Brain microvascular endothelial cell (primary cell): Measurements from ENCODE around the gene COG1.

ENCODE experiments used
- DNase-seq: peaks from one replicate; pipeline ENCODE4 v3.0.0-alpha.2; 2020
- H3K27ac ChIP-seq: fragments of 250-450 bp; sonication (Bioruptor Pico); 2 replicates; pipeline ENCODE4 v1.5.1; 2020; ENCODE audit warnings: mild to moderate bottlenecking, moderate library complexity
- H3K27me3 ChIP-seq: fragments of 250-450 bp; sonication (Bioruptor Pico); replicated peaks from 2 replicates; pipeline ENCODE4 v1.5.1; 2020; ENCODE audit warnings: mild to moderate bottlenecking
- H3K36me3 ChIP-seq: fragments of 250-450 bp; sonication (Bioruptor Pico); replicated peaks from 2 replicates; pipeline ENCODE4 v1.5.1; 2020; ENCODE audit warnings: mild to moderate bottlenecking
- H3K4me3 ChIP-seq: 2 replicates; pipeline ENCODE4 v1.5.1; 2011; ENCODE audit warnings: low read depth, mild to moderate bottlenecking, control low read depth, low read length, moderate library complexity
- in situ Hi-C: cut with HindIII; loops from 2 replicates; pipeline ENCODE4 v1.10.0; 2017; ENCODE audit warnings: low sequenced_read_pairs, low pct_ligation_motif_present
- TF ChIP-seq, protein P1 (sequence below): IDR thresholded peaks from 2 replicates; pipeline ENCODE4 v1.5.1; 2011; ENCODE audit warnings: low read depth, mild to moderate bottlenecking, moderate library complexity, low read length, control low read depth, inconsistent platforms; ENCODE audit errors: missing control alignments

COG1 gene

DNA sequence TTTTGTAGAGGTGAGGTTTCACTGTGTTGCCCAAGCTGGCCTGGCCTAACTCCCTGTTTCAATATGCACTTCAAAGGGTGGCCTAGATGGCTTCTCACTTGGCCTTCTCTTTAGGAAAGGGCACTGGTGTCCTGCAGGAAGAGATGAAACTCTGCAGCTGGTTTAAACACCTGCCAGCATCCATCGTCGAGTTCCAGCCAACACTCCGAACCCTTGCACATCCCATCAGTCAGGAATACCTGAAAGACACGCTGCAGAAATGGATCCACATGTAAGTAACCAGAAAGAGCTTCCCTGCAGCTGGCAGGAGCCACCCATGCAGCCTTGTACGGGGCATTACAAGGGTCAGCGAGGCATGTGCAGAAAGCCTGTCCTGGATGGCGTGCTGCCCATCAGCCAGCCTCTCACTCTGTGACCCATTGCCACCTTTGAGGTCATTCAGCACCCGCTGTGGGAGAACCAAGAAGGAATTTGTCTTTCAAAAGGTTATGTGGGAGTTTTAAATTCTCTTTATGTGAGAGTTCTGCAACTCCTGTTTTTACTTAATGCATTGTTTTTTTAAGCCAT lies 7.0 kb downstream of the COG1 start:
- Histone ChIP-seq H3K4me3 (no peak overlapping the region), H3K27ac (no peak overlapping the region), H3K36me3 (peaks cover 72% of the 10 kb centered on the region), H3K27me3 (no peaks in the 10 kb centered on the region)
- in situ Hi-C loops = loop anchor here (25.0 kb wide), 1 partner anchor 213 kb away; no protein-coding TSS in a partner anchor
- no peak for DNase-seq
- TF ChIP-seq, protein P1, sequence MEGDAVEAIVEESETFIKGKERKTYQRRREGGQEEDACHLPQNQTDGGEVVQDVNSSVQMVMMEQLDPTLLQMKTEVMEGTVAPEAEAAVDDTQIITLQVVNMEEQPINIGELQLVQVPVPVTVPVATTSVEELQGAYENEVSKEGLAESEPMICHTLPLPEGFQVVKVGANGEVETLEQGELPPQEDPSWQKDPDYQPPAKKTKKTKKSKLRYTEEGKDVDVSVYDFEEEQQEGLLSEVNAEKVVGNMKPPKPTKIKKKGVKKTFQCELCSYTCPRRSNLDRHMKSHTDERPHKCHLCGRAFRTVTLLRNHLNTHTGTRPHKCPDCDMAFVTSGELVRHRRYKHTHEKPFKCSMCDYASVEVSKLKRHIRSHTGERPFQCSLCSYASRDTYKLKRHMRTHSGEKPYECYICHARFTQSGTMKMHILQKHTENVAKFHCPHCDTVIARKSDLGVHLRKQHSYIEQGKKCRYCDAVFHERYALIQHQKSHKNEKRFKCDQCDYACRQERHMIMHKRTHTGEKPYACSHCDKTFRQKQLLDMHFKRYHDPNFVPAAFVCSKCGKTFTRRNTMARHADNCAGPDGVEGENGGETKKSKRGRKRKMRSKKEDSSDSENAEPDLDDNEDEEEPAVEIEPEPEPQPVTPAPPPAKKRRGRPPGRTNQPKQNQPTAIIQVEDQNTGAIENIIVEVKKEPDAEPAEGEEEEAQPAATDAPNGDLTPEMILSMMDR = no peak

DNA sequence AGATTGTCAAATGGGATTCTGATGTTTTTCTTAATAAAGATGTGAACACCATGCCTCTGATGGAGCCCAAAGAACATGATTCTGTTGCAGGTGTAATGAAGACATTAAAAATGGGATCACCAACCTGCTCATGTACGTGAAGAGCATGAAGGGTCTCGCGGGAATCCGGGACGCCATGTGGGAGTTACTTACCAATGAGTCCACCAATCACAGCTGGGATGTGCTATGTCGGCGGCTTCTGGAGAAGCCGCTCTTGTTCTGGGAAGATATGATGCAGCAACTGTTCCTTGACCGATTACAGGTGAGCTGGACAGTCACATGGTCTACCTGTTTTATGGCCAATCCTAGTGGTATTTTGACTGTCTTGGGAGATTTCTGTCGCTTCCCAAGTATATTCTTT lies 7.6 kb downstream of the COG1 start:
- TF ChIP-seq, protein P1 = no peak
- H3K4me3 ChIP-seq = no peak overlapping the region
- in situ Hi-C loops = no loop called here
- H3K27me3 ChIP-seq = no peaks in the 10 kb centered on the region
- DNase-seq = no peak
- H3K27ac ChIP-seq = no peak overlapping the region
- H3K36me3 ChIP-seq = peaks cover 78% of the 10 kb centered on the region

DNA sequence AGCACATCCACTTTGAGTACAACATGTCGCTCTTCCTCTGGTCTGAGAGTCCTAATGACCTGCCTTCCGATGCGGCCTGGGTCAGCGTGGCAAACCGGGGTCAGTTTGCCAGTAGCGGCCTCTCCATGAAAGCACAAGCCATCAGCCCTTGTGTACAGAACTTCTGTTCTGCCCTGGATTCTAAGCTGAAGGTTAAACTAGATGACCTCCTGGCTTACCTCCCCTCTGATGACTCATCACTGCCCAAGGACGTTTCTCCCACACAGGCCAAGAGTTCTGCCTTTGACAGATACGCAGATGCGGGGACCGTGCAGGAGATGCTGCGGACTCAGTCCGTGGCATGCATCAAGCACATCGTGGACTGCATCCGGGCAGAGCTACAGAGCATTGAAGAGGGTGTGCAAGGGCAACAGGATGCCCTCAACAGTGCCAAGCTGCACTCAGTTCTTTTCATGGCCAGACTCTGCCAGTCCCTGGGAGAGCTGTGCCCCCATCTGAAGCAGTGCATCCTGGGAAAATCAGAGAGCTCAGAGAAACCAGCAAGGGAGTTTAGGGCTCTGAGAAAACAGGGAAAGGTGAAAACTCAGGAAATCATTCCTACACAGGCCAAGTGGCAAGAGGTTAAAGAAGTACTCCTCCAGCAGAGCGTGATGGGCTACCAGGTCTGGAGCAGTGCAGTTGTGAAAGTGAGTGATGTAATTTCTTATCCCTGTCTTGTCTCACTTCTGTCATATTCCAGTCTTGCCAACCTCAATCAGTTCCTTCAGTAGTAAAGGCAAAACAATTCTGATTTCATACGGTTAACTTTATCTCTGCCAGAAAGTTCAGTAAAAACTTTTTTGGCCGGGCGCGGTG lies 8.6 kb downstream of the COG1 start:
- no peak overlapping the region for H3K4me3 ChIP-seq
- in situ Hi-C loops = no loop called here
- H3K27ac ChIP-seq = no peak overlapping the region
- TF ChIP-seq, protein P1 = no peak
- no peaks in the 10 kb centered on the region for H3K27me3 ChIP-seq
- H3K36me3 ChIP-seq = peaks cover 86% of the 10 kb centered on the region
- DNase-seq = no peak

DNA sequence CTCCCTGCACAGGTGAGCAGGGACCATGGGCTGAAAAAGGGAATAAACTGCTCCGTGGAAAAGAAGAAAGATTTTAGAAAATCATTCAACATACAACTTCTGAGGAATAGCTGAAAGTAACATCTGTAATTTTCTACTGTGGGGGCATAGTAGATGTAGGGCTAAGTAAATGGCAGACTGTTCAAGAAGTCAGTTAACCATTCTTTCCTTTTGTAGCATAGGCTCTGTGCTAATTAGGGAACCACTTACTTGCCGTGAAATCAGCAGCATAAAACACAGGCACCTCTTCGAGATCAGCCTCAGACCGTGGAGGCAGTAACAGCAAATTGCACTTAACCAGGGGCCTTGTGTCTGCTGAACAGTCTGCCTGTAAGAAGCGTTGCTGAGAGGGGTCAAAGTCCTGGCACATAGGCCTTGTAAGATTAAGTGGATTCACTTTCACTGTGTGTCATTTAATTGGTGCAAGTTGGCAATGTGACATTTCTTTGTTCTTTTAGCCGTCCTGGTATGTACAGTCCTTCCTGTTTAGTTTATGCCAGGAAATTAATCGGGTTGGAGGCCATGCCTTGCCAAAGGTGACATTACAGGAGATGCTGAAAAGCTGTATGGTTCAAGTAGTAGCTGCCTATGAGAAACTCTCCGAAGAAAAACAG lies 10.4 kb downstream of the COG1 start:
- Histone ChIP-seq H3K27ac (no peak overlapping the region), H3K4me3 (no peak overlapping the region), H3K27me3 (no peaks in the 10 kb centered on the region), H3K36me3 (peaks cover 84% of the 10 kb centered on the region)
- DNase-seq = no peak
- TF ChIP-seq, protein P1 = no peak
- in situ Hi-C loops = no loop called here

DNA sequence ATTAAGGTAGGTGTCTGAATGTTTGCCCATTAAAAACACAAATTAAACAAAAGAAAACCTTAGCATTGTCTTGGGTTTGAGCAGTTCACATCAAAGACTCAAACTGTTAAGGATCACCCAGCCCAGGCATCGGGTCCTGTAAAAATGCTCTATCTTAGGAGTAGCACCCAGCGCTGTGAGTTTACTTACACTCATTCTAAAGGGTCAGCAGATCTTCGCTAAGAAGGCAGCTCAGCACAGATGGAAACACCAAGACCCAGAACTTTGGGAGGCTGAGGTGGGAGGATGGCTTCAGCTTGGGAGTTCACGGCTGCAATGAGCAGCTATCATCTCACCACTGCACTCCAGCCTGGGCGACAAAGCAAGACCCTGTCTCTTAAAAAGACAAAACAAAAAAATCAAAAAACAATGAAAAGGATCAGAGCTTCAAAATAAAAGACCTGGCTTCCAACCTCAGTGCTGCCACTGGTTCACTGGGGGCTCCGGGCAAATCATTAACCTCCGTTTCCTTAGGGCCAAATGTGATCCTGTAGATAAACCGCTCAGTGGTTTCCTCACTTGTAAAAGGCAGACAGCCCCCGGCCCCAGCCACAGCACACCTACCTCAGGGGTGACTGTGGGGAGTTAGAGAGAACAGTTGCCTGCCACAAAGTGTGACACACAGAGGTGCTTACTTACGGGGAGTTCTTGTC lies 11.1 kb downstream of the COG1 start:
- TF ChIP-seq, protein P1 = no peak
- in situ Hi-C loops = no loop called here
- H3K4me3 ChIP-seq = no peak overlapping the region
- H3K27ac ChIP-seq = no peak overlapping the region
- peaks cover 84% of the 10 kb centered on the region for H3K36me3 ChIP-seq
- H3K27me3 ChIP-seq = no peaks in the 10 kb centered on the region
- no peak for DNase-seq
